ENCODE data around the gene RGS7.
"Not testable (repeated sequence)": the region's sequence is repeated elsewhere in the genome, so short reads cannot be mapped to it uniquely, and the experiment has no call there.

RGS7 gene

DNA sequence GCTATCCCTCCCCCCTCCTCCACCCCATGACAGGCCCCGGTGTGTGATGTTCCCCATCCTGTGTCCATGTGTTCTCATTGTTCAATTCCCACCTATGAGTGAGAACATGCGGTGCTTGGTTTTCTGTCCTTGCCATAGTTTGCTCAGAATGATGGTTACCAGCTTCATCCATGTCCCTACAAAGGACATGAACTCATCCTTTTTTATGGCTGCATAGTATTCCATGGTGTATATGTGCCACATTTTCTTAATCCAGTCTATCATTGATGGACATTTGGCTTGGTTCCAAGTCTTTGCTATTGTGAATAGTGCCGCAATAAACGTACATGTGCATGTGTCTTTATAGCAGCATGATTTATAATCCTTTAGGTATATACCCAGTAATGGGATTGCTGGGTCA, 461.6 kb downstream of the RGS7 start:
- H3K4me1 Mint-ChIP-seq (ENCODE audit: low read depth in 2 of 2); ATAC-seq (replicated peaks); H3K4me3 Mint-ChIP-seq; H3K36me3 Mint-ChIP-seq (ENCODE audit: insufficient read depth); H3K27ac Mint-ChIP-seq; DNase-seq; H3K27me3 Mint-ChIP-seq: not testable (repeated sequence)
- H3K9me3 Mint-ChIP-seq: peaks cover 3 to 15% of the 10 kb centered on the region in 2 donors

DNA sequence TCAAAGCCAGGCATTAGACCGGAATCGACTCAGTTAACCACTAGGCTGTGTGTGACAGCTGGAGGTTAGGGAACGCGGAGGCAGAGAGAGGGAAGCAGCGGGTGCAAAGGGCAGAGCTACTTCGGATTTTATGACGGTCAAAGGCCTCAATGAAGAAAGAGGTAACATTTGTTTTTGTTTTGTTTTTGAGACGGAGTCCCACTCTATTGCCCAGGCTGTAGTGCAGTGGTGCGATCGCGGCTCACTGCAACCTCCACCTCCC, 468.3 kb downstream of the RGS7 start:
- Mint-ChIP-seq H3K4me1 (ENCODE audit: low read depth in 2 of 2) (no peaks in the 10 kb centered on the region), H3K27me3 (no peaks in the 10 kb centered on the region), H3K4me3 (no peak overlapping the region), H3K36me3 (ENCODE audit: insufficient read depth) (no peaks in the 10 kb centered on the region), H3K27ac (no peak overlapping the region), H3K9me3 (peaks cover 0 to 7% of the 10 kb centered on the region in 2 donors)
- ATAC-seq (replicated peaks) (no peak), DNase-seq (no peak)

DNA sequence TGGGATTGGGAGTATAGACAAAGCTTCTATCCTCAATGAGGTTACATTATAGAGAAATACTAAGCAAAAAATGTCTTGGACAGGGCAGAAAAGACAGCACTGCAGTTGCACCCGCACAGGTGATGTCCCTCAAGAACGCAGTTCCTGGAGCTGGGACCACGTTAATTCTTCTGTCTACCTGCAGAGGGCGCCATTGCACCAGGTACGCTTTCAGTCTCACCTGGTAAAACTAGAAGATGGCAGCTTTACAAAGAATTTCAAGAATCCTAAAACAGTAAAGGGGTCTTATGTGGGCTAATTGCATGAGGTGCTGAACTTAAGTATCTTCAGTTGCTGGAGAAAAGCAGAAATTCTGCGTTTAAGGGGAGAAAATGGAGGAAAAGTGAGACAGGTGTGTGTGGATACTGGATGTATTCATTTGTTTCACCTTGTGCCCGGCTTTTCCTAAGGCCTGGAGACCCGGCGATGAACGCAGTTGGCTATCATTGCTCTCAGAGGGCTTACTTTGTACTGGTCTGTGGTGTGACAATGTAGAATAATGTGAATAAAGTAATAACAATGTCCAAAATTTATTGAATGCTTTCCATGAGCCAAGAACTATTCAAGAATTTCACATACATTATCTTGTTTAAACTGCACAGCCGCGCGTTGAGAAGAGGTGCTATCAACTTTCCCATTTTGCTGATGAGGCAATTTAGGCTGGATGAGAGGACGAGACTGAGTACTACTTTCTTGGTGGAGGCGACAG, 468.8 kb downstream of the RGS7 start:
- no peak overlapping the region for H3K4me3 Mint-ChIP-seq
- no peak for DNase-seq
- ATAC-seq (replicated peaks): no peak
- no peaks in the 10 kb centered on the region for H3K36me3 Mint-ChIP-seq (ENCODE audit: insufficient read depth)
- H3K4me1 Mint-ChIP-seq (ENCODE audit: low read depth in 2 of 2): no peaks in the 10 kb centered on the region
- H3K27ac Mint-ChIP-seq: no peak overlapping the region
- peaks cover 5 to 7% of the 10 kb centered on the region in 2 donors for H3K9me3 Mint-ChIP-seq
- no peaks in the 10 kb centered on the region for H3K27me3 Mint-ChIP-seq

DNA sequence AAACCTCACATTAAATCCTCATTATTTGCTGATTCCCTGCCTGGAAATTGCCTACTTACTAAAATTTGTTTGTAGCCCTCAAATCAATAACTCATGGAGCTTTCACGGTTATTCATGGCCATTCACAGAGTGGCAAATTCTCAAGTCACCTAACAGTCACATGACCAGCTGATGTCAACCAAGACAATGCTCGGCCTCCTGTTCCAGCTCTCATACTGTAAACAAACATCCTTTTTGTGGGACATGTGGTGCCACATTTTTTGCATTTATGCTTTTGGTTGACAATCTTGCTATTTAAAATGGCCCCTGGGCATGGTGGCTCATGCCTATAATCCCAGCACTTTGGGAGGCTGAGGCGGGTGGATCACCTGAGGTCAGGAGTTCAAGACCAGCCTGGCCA, 473.5 kb downstream of the RGS7 start:
- Mint-ChIP-seq H3K27me3 (no peaks in the 10 kb centered on the region), H3K4me3 (no peak overlapping the region), H3K9me3 (peaks cover 0 to 7% of the 10 kb centered on the region in 2 donors), H3K4me1 (ENCODE audit: low read depth in 2 of 2) (no peaks in the 10 kb centered on the region), H3K36me3 (ENCODE audit: insufficient read depth) (peaks cover 4% of the 10 kb centered on the region), H3K27ac (no peak overlapping the region)
- ATAC-seq (replicated peaks): no peak
- no peak for DNase-seq

DNA sequence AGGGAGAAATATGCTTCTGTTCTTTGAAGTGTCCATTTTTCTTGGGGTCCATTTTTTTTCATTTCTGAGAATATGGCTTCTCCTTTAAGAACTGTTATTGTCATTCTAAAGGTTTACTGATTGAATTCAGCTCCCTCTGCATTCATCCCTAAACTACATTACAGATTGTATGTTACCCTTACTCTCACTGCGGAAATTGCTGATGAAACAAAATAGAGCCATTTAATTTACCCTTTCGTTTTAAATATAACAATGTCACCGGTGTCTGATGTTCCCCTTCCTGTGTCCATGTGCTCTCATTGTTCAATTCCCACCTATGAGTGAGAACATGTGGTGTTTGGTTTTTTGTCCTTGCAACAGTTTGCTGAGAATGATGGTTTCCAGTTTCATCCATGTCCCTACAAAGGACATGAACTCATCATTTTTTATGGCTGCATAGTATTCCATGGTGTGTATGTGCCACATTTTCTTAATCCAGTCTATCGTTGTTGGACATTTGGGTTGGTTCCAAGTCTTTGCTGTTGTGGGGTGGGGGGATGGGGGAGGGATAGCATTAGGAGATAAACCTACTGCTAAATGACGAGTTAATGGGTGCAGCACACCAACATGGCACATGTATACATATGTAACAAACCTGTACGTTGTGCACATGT, 474.2 kb downstream of the RGS7 start:
- H3K4me3 Mint-ChIP-seq; H3K27ac Mint-ChIP-seq; ATAC-seq (replicated peaks); DNase-seq; H3K36me3 Mint-ChIP-seq (ENCODE audit: insufficient read depth); H3K9me3 Mint-ChIP-seq; H3K4me1 Mint-ChIP-seq (ENCODE audit: low read depth in 2 of 2); H3K27me3 Mint-ChIP-seq: not testable (repeated sequence)

DNA sequence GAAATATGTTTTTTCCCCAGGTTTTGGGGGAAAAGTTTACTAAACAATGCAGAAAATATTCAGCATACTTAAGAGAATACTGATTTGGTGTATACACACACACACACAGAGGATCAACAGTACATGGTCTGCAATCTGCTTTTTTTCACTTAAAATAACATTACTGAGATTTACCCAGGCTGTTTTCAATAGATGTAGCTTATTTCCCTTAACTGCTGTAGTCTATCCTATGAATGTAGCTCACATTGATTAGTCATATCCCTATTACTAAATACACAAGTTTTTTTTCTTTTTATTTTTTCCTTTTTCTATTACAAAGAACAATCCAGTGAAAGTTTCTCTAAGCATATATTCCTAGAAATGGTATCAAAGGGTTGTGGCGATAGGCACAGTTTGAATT, 478.4 kb downstream of the RGS7 start:
- peaks cover 3 to 13% of the 10 kb centered on the region in 2 donors for H3K9me3 Mint-ChIP-seq
- peaks cover 4% of the 10 kb centered on the region for H3K36me3 Mint-ChIP-seq (ENCODE audit: insufficient read depth)
- H3K4me3 Mint-ChIP-seq: no peak overlapping the region
- ATAC-seq (replicated peaks) (no peak), DNase-seq (no peak)
- H3K27me3 Mint-ChIP-seq: no peaks in the 10 kb centered on the region
- no peaks in the 10 kb centered on the region for H3K4me1 Mint-ChIP-seq (ENCODE audit: low read depth in 2 of 2)
- H3K27ac Mint-ChIP-seq: no peak overlapping the region

DNA sequence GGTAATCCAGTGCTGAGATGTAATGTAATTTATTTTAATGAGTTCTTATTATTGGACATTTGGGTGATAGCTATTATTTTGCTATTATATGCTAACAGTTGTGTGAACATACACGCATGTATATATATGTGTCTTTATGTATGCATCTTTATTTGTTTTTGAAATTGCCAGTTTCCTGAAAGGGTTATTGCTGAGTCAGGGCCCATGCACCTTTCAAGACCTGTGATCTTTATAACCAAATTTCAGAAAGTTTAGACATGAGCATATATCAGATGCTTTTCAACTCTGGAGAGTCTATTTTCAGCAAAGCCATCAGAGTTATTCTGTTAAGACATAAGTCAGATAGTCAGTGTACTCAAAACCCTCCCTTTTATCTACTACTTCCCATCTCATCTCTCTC, 479.4 kb downstream of the RGS7 start:
- Mint-ChIP-seq H3K36me3 (ENCODE audit: insufficient read depth) (peaks cover 4% of the 10 kb centered on the region), H3K27me3 (no peaks in the 10 kb centered on the region), H3K9me3 (peaks cover 3 to 7% of the 10 kb centered on the region in 2 donors)

DNA sequence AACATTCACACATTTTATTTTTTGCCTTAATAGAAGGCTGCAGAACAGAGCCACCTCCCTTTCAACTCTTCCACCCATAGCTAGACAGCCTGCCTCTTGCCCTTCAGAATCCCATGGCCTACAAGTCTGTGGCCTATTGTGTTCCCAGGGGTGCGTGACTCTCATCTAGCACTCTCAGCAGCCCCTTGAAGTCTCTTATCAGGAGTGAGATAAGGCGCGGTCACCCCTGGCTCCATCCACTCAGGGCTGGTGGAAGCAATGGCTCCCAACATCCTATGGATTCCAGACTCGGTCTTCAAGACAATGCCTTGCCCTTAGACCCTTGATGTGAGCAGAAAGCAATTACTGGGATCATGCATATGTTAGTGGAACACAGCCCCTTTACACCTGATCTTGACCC, 480.9 kb downstream of the RGS7 start:
- Mint-ChIP-seq H3K27ac (no peak overlapping the region), H3K27me3 (no peaks in the 10 kb centered on the region), H3K4me3 (no peak overlapping the region), H3K36me3 (ENCODE audit: insufficient read depth) (peaks cover 4% of the 10 kb centered on the region), H3K4me1 (ENCODE audit: low read depth in 2 of 2) (no peaks in the 10 kb centered on the region), H3K9me3 (peaks cover 3 to 7% of the 10 kb centered on the region in 2 donors)
- DNase-seq (no peak), ATAC-seq (replicated peaks) (no peak)

More for the DNA sequence above, 479.4 kb downstream of the RGS7 start:
- no peak overlapping the region for H3K27ac Mint-ChIP-seq
- DNase-seq: no peak
- ATAC-seq (replicated peaks): no peak
- no peaks in the 10 kb centered on the region for H3K4me1 Mint-ChIP-seq (ENCODE audit: low read depth in 2 of 2)
- H3K4me3 Mint-ChIP-seq: no peak overlapping the region

DNA sequence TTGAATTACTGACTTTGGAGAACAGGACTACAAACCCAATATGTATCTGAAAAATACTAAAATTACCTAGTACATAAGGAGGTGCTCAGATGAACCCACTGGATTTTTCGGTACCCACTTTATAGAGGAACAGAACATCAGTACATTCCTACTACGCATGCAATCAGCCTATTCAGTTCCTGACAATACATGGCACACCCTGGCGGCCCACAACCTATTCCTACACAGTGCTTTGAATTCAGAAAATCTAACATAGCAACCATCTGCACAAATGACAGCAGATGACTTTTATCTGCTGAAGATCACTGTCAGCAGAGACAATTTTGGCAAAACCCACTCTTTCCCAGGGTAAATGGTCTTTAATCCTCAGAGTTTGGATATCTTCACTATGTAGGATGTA, 487.9 kb downstream of the RGS7 start:
- no peaks in the 10 kb centered on the region for H3K4me1 Mint-ChIP-seq (ENCODE audit: low read depth in 2 of 2)
- H3K27me3 Mint-ChIP-seq: no peaks in the 10 kb centered on the region
- DNase-seq (no peak), ATAC-seq (replicated peaks) (no peak)
- H3K9me3 Mint-ChIP-seq: peaks cover 0 to 2% of the 10 kb centered on the region in 2 donors
- H3K4me3 Mint-ChIP-seq: no peak overlapping the region
- no peaks in the 10 kb centered on the region for H3K36me3 Mint-ChIP-seq (ENCODE audit: insufficient read depth)
- H3K27ac Mint-ChIP-seq: no peak overlapping the region

DNA sequence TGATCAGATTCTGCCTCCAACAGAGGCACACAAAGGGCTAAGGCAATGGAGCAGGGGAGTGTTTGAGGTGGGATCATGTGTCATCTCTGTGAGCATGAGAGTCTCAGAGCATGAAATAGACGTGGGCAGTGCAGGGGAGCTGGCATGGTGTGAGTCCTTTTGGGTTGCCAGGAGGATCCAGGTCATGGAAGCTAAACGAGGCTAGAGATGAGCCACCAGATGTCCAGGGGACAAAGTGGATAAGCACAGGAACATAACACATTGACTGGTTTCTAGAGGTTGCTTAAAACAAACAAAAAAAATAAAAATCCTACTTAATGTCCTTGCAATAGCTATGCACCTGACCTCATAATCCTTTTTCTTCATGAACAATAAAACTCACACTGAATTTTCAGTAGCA, 490.3 kb downstream of the RGS7 start:
- no peaks in the 10 kb centered on the region for H3K27me3 Mint-ChIP-seq
- H3K9me3 Mint-ChIP-seq: peaks cover 0 to 2% of the 10 kb centered on the region in 2 donors
- no peaks in the 10 kb centered on the region for H3K4me1 Mint-ChIP-seq (ENCODE audit: low read depth in 2 of 2)

DNA sequence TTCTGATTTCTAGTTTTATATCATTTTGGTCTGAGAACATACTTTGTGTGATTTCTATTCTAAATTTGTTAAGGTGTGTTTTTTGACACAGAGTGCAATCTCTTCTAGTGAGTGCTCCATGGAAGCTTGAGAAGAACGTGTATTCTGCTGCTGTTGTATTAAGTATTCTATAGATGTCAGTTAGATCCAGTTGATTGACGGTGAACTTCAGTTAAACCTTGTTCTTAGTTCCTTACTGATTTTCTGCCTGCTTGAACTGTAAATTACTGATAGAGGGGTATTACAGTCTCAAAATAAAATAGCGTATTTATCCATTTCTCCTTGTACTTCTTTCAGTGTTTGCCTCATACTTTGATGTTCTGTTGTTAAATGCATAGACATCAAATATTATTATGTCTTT, 497.0 kb downstream of the RGS7 start:
- H3K27ac Mint-ChIP-seq: no peak overlapping the region
- no peaks in the 10 kb centered on the region for H3K4me1 Mint-ChIP-seq (ENCODE audit: low read depth in 2 of 2)
- no peak for ATAC-seq (replicated peaks)
- DNase-seq: no peak
- H3K9me3 Mint-ChIP-seq: peaks cover 2 to 7% of the 10 kb centered on the region in 2 donors
- no peak overlapping the region for H3K4me3 Mint-ChIP-seq
- H3K27me3 Mint-ChIP-seq: no peaks in the 10 kb centered on the region
- no peaks in the 10 kb centered on the region for H3K36me3 Mint-ChIP-seq (ENCODE audit: insufficient read depth)

More for the DNA sequence above, 490.3 kb downstream of the RGS7 start:
- no peak for ATAC-seq (replicated peaks)
- no peaks in the 10 kb centered on the region for H3K36me3 Mint-ChIP-seq (ENCODE audit: insufficient read depth)
- no peak for DNase-seq
- no peak overlapping the region for H3K4me3 Mint-ChIP-seq
- H3K27ac Mint-ChIP-seq: no peak overlapping the region

DNA sequence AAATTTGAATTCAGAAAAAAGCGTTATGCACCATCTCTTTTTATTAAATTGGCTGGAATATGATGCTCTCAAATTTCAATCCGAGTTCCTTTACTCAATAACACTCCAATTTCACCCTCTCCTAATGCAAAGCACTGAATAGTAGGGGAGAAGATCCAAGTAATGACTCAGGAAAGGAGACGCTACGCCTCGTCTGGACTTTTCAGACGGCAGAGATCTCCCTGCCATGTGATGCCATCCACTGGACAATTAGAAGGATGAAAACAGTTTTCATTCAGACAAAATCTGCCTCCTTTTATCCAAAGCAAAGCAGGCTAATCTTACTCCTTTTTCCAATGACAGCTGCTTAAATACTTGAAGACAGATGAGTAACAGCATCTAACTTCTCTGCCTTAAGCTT, 502.6 kb downstream of the RGS7 start:
- Mint-ChIP-seq H3K9me3 (peaks cover 13 to 27% of the 10 kb centered on the region in 2 donors), H3K27ac (no peak overlapping the region), H3K4me3 (no peak overlapping the region), H3K4me1 (ENCODE audit: low read depth in 2 of 2) (no peaks in the 10 kb centered on the region), H3K27me3 (no peaks in the 10 kb centered on the region), H3K36me3 (ENCODE audit: insufficient read depth) (no peaks in the 10 kb centered on the region)
- no peak for ATAC-seq (replicated peaks)
- DNase-seq: no peak

DNA sequence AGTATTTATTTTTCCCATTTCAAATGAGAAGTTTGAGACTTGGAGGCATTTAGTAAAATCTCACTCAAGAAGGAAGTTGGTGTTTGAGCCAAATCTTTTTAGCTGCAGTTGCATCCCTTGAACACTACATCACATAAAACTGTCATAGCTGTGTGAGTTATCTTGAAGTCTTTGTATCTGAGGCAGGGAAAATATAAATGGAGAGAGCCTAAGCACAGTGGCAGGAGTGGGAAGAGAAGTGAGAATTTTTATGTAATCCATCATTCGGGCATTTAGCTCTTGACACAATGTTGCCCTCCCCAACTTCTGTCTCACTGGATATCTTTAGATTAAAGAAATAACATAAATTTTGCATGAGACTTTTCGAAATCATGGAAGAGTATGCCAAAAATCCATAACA, 509.7 kb downstream of the RGS7 start:
- no peak for ATAC-seq (replicated peaks)

DNA sequence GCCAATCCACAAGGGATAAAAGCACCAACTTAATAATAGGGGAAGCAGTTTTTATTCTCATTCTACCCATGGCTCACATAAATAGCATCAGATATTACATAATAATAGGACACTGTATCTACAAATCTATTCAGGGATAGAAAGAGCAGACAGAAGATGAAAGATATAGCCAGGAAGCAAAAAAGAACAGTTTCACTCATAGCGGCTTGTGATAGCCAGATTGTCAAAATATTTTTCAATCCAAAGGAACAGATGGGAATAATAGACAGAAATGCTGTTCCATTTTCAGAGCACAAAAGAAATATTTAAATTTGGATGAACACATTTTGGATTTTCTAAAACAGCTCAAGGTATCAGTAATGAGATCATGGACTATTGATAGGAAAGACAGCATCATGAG, 512.5 kb downstream of the RGS7 start:
- Mint-ChIP-seq H3K4me3 (no peak overlapping the region), H3K9me3 (peaks cover 0 to 10% of the 10 kb centered on the region in 2 donors), H3K36me3 (ENCODE audit: insufficient read depth) (no peaks in the 10 kb centered on the region), H3K27ac (no peak overlapping the region), H3K27me3 (no peaks in the 10 kb centered on the region), H3K4me1 (ENCODE audit: low read depth in 2 of 2) (no peaks in the 10 kb centered on the region)
- ATAC-seq (replicated peaks) (no peak), DNase-seq (no peak)

More for the DNA sequence above, 509.7 kb downstream of the RGS7 start:
- H3K4me1 Mint-ChIP-seq (ENCODE audit: low read depth in 2 of 2): no peaks in the 10 kb centered on the region
- H3K27ac Mint-ChIP-seq: no peak overlapping the region
- no peaks in the 10 kb centered on the region for H3K27me3 Mint-ChIP-seq
- no peak for DNase-seq
- H3K4me3 Mint-ChIP-seq: no peak overlapping the region
- peaks cover 16 to 19% of the 10 kb centered on the region in 2 donors for H3K9me3 Mint-ChIP-seq
- H3K36me3 Mint-ChIP-seq (ENCODE audit: insufficient read depth): no peaks in the 10 kb centered on the region

Measured in effector memory CD8-positive, alpha-beta T cell (primary cell).